Esophagus squamous epithelium (tissue), 5 donors: Measurements from ENCODE around the gene C12orf42. TPM values are rescaled to one million over a fixed set of nuclear protein-coding genes. Genes with fewer than 3 reads are reported as not detected.

Source experiments
- DNase-seq: peaks from one replicate; lab custom pipeline; 2025; lab: John Stamatoyannopoulos, UW
- H3K27ac ChIP-seq, 4 donors: fragments of 200-600 bp; sonication (generic); one replicate each; pipeline ENCODE4 v1.5.1; 2016 to 2019; ENCODE audit warnings: mild to moderate bottlenecking in 1 of 4
- H3K27me3 ChIP-seq, 4 donors: fragments of 200-600 bp; sonication (generic); 1 replicate in 3 of 4; 2 replicates in 1 of 4; pipeline versions ENCODE4 v1.5.1 to v1.6.0; 2017 to 2021; ENCODE audit warnings: antibody characterized with exemption in 1 of 4
- H3K36me3 ChIP-seq, 3 donors: fragments of 200-600 bp; sonication (generic); one replicate each; pipeline ENCODE4 v1.5.1; 2016 to 2019
- H3K4me1 ChIP-seq, 3 donors: fragments of 200-600 bp; sonication (generic); one replicate each; pipeline ENCODE4 v1.5.1; 2017 to 2019
- H3K4me3 ChIP-seq, 4 donors: fragments of 200-600 bp; sonication (generic); 1 replicate in 3 of 4; 2 replicates in 1 of 4; pipeline ENCODE4 v1.5.1; 2016 to 2019; ENCODE audit warnings: mild to moderate bottlenecking in 2 of 4, moderate library complexity in 1 of 4
- H3K9me3 ChIP-seq, 3 donors: fragments of 200-600 bp; sonication (generic); one replicate each; pipeline ENCODE4 v1.5.1; 2016 to 2019
- POLR2A ChIP-seq, 4 donors: fragments of 450-650 bp; IDR thresholded peaks; one replicate each; pipeline ENCODE4 v1.6.1; 2017; ENCODE audit warnings: antibody characterized with exemption in 4 of 4, mild to moderate bottlenecking in 4 of 4, moderate library complexity in 3 of 4
- WGBS, 2 donors: methylation state at CpG; one replicate each; pipeline ENCODE4 v1.1.5; 2018; 5-methylcytosine and 5-hydroxymethylcytosine counted together
- intact Hi-C: fragments of 100-400 bp; cut with DNase I; formaldehyde crosslinking; loops from one replicate; pipeline ENCODE4 v1.15.0; 2022
- total RNA-seq, 4 donors: library from RNA; depleted of rRNA; stranded (reverse); fragments of >200 nt; gene quantifications; one replicate each; pipeline ENCODE4 v1.1.0, GENCODE V29; 2016
- TF ChIP-seq, protein P1 (sequence below), 6 experiments: fragments of 450-650 bp in 4 of 6; fragments of 200-600 bp in 2 of 6; sonication (generic) in 2 of 6; IDR thresholded peaks; one replicate each; pipeline ENCODE4 v1.5.1; 2016 to 2019; ENCODE audit warnings: antibody characterized with exemption in 6 of 6, mild to moderate bottlenecking in 4 of 6, moderate library complexity in 4 of 6
- donor health status: DM: yes; HTN: yes; CAD: no.

Gene C12orf42
- total RNA-seq, 4 donors from 2014 or later = not detected

DNA sequence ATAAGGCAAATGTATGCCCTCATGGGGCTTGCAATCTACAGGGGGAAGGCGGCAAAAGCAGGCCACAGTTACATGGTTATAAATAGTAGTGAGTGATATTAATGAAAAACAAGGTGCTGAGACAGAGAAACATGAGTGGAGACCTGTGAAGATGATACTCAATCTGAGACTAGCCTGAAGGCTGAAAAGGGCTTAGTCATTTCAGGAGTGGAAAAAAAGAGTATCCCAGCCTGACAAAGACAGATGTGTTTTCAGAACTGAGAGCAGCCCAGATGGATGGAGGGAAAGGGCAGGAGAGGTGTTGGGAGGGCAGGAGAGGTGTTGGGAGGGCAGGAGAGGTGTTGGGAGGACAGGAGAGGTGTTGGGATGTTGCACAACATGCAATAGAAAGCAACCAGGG lies 181.9 kb downstream of the C12orf42 start:
- no peak overlapping the region for H3K4me3 ChIP-seq
- no peaks in the 10 kb centered on the region for H3K27me3 ChIP-seq
- intact Hi-C loops = no loop called here
- H3K4me1 ChIP-seq = no peaks in the 10 kb centered on the region
- peaks cover 0 to 4% (median 0%) of the 10 kb centered on the region in 3 donors for H3K9me3 ChIP-seq
- DNase-seq = no peak
- TF ChIP-seq POLR2A (IDR thresholded peaks at IDR 0.05) = no peak
- TF ChIP-seq, protein P1, sequence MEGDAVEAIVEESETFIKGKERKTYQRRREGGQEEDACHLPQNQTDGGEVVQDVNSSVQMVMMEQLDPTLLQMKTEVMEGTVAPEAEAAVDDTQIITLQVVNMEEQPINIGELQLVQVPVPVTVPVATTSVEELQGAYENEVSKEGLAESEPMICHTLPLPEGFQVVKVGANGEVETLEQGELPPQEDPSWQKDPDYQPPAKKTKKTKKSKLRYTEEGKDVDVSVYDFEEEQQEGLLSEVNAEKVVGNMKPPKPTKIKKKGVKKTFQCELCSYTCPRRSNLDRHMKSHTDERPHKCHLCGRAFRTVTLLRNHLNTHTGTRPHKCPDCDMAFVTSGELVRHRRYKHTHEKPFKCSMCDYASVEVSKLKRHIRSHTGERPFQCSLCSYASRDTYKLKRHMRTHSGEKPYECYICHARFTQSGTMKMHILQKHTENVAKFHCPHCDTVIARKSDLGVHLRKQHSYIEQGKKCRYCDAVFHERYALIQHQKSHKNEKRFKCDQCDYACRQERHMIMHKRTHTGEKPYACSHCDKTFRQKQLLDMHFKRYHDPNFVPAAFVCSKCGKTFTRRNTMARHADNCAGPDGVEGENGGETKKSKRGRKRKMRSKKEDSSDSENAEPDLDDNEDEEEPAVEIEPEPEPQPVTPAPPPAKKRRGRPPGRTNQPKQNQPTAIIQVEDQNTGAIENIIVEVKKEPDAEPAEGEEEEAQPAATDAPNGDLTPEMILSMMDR (IDR thresholded peaks at IDR 0.05) = no peak
- no peak overlapping the region for H3K27ac ChIP-seq
- 57 to 78% methylated on average over 1 of the region's 1 CpG for WGBS, 2 donors
- no peaks in the 10 kb centered on the region for H3K36me3 ChIP-seq

DNA sequence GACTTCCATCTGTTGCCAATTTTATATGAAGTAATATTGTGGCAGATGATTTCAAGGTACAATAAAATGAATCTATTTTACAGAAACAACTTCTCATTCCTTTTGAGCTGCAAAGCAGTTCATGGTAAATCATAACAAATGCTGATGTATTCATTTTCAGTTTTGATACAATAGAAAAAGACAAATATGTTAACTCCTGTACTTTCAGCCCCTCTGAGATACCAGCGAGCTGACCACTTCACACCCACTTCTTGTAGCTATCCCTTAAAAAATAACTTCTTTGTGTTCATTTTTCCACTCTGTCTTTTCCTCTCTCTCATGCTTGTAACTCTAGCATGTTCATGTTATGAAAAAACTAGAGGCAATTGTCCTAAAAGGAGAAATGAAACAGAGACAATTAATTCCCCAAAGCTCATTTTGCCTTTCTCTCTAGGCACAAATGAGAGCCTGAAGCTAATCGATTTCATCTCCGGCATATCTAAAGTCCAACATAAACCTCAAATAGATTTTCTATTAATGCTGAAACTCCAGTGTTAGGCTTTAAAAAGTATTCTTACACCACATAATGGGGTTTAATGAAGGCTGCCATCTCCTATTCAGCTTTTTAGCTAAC lies 182.9 kb downstream of the C12orf42 start:
- intact Hi-C loops = no loop called here
- 76 to 86% methylated on average over 3 of the region's 3 CpGs for WGBS, 2 donors

DNA sequence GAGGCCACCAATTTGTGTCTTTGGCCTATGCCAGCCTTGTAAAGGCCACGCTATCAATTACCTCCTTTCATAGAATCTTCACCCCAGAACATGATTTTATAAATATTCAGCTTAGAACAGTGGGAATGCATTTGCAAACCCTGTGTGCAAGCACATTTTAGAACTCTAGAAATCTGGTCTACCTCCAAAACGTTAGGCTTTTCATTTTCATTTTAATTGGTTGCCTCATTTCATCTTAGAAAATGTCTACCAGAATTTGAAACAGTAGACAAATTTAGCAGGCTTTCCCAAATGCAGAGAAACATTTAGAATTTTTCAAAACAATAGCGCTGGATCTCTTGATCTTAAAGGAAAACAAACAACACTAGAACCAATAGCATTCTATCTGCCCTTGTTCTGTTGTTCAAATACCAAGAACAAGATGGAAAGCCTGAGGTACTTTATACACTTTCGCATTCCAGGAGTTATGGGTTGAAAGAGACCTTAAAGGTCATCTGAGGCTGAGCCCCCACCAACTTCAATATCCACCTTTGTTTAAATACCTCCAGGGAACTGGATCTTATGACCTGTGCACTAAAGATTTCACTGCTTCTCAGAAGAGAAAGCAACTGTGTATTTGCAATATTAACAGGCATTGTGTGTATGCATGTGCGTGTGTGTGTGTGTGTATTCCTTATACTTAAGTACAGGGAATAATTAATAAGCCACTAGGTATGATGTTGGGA lies 185.1 kb downstream of the C12orf42 start:
- no peaks in the 10 kb centered on the region for H3K27me3 ChIP-seq
- TF ChIP-seq POLR2A (IDR thresholded peaks at IDR 0.05) = no peak
- TF ChIP-seq, protein P1 (IDR thresholded peaks at IDR 0.05) = no peak
- no peaks in the 10 kb centered on the region for H3K4me1 ChIP-seq
- H3K9me3 ChIP-seq = no peaks in the 10 kb centered on the region
- WGBS, 2 donors = 59 to 69% methylated on average over 5 of the region's 5 CpGs
- H3K4me3 ChIP-seq = no peak overlapping the region
- DNase-seq = no peak
- no peak overlapping the region for H3K27ac ChIP-seq
- intact Hi-C loops = no loop called here
- no peaks in the 10 kb centered on the region for H3K36me3 ChIP-seq

More for the DNA sequence above, 182.9 kb downstream of the C12orf42 start:
- Histone ChIP-seq H3K36me3 (no peaks in the 10 kb centered on the region), H3K27ac (no peak overlapping the region), H3K9me3 (peaks cover 0 to 4% (median 0%) of the 10 kb centered on the region in 3 donors), H3K27me3 (no peaks in the 10 kb centered on the region), H3K4me3 (no peak overlapping the region), H3K4me1 (no peaks in the 10 kb centered on the region)
- no peak for DNase-seq
- TF ChIP-seq, protein P1 (IDR thresholded peaks at IDR 0.05) = no peak
- TF ChIP-seq POLR2A (IDR thresholded peaks at IDR 0.05) = no peak

DNA sequence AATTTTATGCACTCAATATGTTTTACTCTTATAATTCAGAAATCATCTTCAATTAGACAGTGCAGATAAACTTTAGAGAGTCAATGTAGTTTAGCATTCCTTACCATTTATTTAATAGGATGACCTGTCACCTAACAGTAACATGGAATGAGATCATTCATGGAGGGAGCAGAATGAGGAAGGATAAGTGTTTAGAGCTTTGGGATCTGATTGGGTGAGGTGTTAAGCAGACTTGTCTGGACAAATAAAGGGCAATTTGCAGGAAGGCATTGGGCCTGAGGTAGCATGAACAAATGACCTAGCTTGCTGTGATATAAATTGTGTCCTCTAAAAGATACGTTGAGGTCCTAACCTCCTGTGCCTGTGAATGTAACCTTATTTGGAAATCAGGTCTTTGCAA lies 187.4 kb downstream of the C12orf42 start:
- TF ChIP-seq, protein P1 (IDR thresholded peaks at IDR 0.05) = no peak
- TF ChIP-seq POLR2A (IDR thresholded peaks at IDR 0.05) = no peak
- no peak overlapping the region for H3K4me3 ChIP-seq
- 53 to 88% methylated on average over 1 of the region's 1 CpG for WGBS, 2 donors

DNA sequence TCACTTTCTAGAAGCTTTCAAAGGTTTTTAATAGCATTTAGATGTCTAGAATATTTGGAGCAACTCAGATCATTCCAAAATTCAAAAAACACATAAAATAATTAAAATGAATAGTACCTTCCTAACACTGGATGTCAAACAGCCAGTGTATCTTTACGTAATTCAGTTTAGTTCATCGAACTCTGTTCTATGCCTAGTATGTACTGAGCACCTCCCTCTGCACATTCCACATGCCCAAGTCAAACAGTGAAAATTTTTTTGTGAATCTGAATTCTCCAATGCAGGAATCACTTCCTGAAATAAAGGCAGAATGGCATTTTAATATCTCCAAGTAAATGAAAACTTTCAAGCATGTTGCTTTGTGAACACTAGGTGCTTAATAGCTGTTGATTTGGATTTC lies 192.3 kb downstream of the C12orf42 start:
- H3K9me3 ChIP-seq = no peaks in the 10 kb centered on the region
- 83 to 90% methylated on average over 2 of the region's 2 CpGs for WGBS, 2 donors
- intact Hi-C loops = no loop called here
- H3K4me3 ChIP-seq = no peak overlapping the region
- H3K27me3 ChIP-seq = peaks cover 0 to 13% (median 0%) of the 10 kb centered on the region in 4 donors
- no peak for TF ChIP-seq POLR2A (IDR thresholded peaks at IDR 0.05)
- TF ChIP-seq, protein P1 (IDR thresholded peaks at IDR 0.05) = no peak
- DNase-seq = no peak
- no peak overlapping the region for H3K27ac ChIP-seq
- H3K4me1 ChIP-seq = no peaks in the 10 kb centered on the region
- H3K36me3 ChIP-seq = no peaks in the 10 kb centered on the region

More for the DNA sequence above, 187.4 kb downstream of the C12orf42 start:
- Histone ChIP-seq H3K4me1 (no peaks in the 10 kb centered on the region), H3K27ac (no peak overlapping the region), H3K9me3 (no peaks in the 10 kb centered on the region), H3K36me3 (no peaks in the 10 kb centered on the region), H3K27me3 (no peaks in the 10 kb centered on the region)
- intact Hi-C loops = no loop called here
- no peak for DNase-seq
